Measurements from ENCODE around the gene SMG9. TPM values are rescaled to one million over a fixed set of nuclear protein-coding genes. Genes with fewer than 3 reads are reported as not detected.

The SMG9 gene
- total and polyA plus RNA-seq, 4 donors: 5.4 to 8.9 (median 5.8) TPM

DNA sequence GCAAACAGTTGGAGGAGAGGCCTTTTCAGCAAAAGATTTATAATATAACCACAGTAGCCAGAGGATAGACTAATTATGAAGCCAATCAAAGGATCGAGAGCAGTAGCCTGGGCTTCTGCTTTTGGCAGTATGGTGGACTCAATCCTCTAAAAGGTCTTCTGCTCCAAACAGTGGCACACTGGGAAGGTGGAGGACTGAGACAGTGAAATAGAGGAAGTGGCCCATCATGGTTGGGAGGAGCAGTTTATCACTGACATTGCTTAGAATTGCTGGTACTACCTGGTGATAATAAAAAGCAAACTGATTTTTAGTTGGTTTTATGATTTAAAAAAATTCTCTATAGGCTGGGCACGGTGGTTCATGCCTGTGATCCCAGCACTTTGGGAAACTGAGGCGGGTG is 63.9 kb downstream of the SMG9 start (continued):
- TF ChIP-seq, protein P1, sequence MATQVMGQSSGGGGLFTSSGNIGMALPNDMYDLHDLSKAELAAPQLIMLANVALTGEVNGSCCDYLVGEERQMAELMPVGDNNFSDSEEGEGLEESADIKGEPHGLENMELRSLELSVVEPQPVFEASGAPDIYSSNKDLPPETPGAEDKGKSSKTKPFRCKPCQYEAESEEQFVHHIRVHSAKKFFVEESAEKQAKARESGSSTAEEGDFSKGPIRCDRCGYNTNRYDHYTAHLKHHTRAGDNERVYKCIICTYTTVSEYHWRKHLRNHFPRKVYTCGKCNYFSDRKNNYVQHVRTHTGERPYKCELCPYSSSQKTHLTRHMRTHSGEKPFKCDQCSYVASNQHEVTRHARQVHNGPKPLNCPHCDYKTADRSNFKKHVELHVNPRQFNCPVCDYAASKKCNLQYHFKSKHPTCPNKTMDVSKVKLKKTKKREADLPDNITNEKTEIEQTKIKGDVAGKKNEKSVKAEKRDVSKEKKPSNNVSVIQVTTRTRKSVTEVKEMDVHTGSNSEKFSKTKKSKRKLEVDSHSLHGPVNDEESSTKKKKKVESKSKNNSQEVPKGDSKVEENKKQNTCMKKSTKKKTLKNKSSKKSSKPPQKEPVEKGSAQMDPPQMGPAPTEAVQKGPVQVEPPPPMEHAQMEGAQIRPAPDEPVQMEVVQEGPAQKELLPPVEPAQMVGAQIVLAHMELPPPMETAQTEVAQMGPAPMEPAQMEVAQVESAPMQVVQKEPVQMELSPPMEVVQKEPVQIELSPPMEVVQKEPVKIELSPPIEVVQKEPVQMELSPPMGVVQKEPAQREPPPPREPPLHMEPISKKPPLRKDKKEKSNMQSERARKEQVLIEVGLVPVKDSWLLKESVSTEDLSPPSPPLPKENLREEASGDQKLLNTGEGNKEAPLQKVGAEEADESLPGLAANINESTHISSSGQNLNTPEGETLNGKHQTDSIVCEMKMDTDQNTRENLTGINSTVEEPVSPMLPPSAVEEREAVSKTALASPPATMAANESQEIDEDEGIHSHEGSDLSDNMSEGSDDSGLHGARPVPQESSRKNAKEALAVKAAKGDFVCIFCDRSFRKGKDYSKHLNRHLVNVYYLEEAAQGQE (IDR thresholded peaks at IDR 0.05): no peak
- TF ChIP-seq JUND (IDR thresholded peaks at IDR 0.05) (no peak), TAF1 (conservative IDR thresholded peaks at IDR 0.05) (no peak), NR2F2 (IDR thresholded peaks at IDR 0.05) (no peak), RXRA (IDR thresholded peaks at IDR 0.05) (no peak), YY1 (IDR thresholded peaks at IDR 0.05) (no peak), HNF4G (IDR thresholded peaks at IDR 0.05) (no peak)
- TF ChIP-seq, protein P2, sequence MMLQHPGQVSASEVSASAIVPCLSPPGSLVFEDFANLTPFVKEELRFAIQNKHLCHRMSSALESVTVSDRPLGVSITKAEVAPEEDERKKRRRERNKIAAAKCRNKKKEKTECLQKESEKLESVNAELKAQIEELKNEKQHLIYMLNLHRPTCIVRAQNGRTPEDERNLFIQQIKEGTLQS (IDR thresholded peaks at IDR 0.05): no peak

DNA sequence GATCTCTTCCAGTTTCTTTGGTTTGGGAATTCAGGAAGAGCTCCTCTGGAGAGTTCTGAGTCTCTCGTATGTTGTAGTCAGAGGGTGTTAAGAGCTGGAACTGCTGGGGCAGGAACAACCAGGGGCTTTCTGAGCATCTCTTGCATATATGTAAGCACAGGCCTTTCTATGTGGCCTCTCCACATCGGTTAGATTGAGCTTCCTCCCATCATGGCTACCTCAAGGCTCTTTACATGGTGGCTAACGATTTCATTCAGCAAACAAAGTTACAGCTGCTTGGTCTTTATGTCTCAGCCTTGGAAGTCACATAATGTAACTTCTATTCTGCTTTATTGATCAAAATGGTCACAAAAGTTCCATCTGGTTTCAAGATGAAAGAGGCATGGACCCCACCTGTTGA is 64.3 kb downstream of the SMG9 start:
- no peak for DNase-seq (ENCODE audit: low spot score)
- 59% methylated on average over 3 of the region's 3 CpGs for WGBS
- TF ChIP-seq, protein P3, sequence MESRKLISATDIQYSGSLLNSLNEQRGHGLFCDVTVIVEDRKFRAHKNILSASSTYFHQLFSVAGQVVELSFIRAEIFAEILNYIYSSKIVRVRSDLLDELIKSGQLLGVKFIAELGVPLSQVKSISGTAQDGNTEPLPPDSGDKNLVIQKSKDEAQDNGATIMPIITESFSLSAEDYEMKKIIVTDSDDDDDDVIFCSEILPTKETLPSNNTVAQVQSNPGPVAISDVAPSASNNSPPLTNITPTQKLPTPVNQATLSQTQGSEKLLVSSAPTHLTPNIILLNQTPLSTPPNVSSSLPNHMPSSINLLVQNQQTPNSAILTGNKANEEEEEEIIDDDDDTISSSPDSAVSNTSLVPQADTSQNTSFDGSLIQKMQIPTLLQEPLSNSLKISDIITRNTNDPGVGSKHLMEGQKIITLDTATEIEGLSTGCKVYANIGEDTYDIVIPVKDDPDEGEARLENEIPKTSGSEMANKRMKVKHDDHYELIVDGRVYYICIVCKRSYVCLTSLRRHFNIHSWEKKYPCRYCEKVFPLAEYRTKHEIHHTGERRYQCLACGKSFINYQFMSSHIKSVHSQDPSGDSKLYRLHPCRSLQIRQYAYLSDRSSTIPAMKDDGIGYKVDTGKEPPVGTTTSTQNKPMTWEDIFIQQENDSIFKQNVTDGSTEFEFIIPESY (IDR thresholded peaks at IDR 0.05): no peak
- TF ChIP-seq, protein P1 (IDR thresholded peaks at IDR 0.05): no peak
- TF ChIP-seq RXRA (IDR thresholded peaks at IDR 0.05): no peak
- Histone ChIP-seq H3K27me3 (ENCODE audit: control insufficient read depth in 4 of 4, insufficient read depth in 4 of 4, low read length in 3 of 4) (no peaks in the 10 kb centered on the region), H3K9ac (ENCODE audit: low read depth in 1 of 2, low read length in 2 of 2) (no peak overlapping the region), H3K4me3 (ENCODE audit: low read depth in 1 of 3, low read length in 3 of 3) (no peak overlapping the region), H3K4me1 (ENCODE audit: control insufficient read depth in 4 of 4, insufficient read depth in 4 of 4, low read length in 3 of 4) (no peaks in the 10 kb centered on the region), H3K9me3 (ENCODE audit: control insufficient read depth in 4 of 4, low read length in 3 of 4) (peaks cover 14 to 26% (median 18%) of the 10 kb centered on the region in 4 donors), H3K27ac (ENCODE audit: low read depth in 1 of 2, low read length in 2 of 2) (no peak overlapping the region), H3K36me3 (ENCODE audit: control insufficient read depth in 4 of 4, insufficient read depth in 3 of 4, low read depth in 1 of 4, low read length in 3 of 4) (no peaks in the 10 kb centered on the region)

DNA sequence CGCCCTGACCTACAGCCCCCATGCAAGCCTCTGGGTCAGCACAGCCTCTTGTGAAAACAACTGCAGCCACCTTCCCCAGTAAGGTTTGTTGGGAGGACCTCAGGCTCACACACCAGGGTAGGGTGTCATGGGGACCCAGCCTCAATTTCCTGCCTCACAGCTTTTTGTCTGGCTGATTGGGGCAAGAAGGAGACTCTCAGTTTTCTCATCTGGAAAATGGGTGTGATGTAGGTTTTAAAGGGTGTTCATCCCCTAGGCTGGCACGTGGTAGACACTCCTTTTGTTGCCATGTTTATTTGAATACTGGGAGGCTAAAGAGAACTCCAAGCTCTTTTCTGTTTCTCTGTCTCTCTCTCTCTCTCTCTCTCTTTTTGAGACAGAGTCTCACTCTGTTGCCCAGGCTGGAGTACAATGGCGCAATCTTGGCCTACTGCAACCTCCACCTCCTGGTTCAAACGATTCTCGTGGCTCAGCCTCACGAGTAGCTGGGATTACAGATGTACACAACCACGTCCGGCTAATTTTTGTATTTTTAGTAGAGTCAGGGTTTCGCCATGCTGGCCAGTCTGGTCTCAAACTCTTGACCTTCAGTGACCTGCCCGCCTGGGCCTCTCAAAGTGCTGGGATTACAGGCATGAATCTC is 66.6 kb downstream of the SMG9 start:
- DNase-seq (ENCODE audit: low spot score): no peak
- no peaks in the 10 kb centered on the region for H3K36me3 ChIP-seq (ENCODE audit: control insufficient read depth in 4 of 4, insufficient read depth in 3 of 4, low read depth in 1 of 4, low read length in 3 of 4)
- 82% methylated on average over 10 of the region's 10 CpGs for WGBS
- H3K27me3 ChIP-seq (ENCODE audit: control insufficient read depth in 4 of 4, insufficient read depth in 4 of 4, low read length in 3 of 4): no peaks in the 10 kb centered on the region
- H3K9ac ChIP-seq (ENCODE audit: low read depth in 1 of 2, low read length in 2 of 2): no peak overlapping the region
- H3K4me3 ChIP-seq (ENCODE audit: low read depth in 1 of 3, low read length in 3 of 3): no peak overlapping the region
- H3K27ac ChIP-seq (ENCODE audit: low read depth in 1 of 2, low read length in 2 of 2): no peak overlapping the region
- peaks cover 14 to 26% (median 16%) of the 10 kb centered on the region in 4 donors for H3K9me3 ChIP-seq (ENCODE audit: control insufficient read depth in 4 of 4, low read length in 3 of 4)
- no peaks in the 10 kb centered on the region for H3K4me1 ChIP-seq (ENCODE audit: control insufficient read depth in 4 of 4, insufficient read depth in 4 of 4, low read length in 3 of 4)
- TF ChIP-seq TAF1 (conservative IDR thresholded peaks at IDR 0.05) (no peak), HNF4G (IDR thresholded peaks at IDR 0.05) (no peak), EGR1 (IDR thresholded peaks at IDR 0.05; ENCODE audit: low read depth in 2 of 2) (no peak), SP1 (IDR thresholded peaks at IDR 0.05) (no peak), YY1 (IDR thresholded peaks at IDR 0.05) (no peak), JUND (IDR thresholded peaks at IDR 0.05) (no peak), CTCF (IDR thresholded peaks at IDR 0.05; ENCODE audit: low read depth, low read length, missing input control) (no peak), FOXA1 (IDR thresholded peaks at IDR 0.05) (no peak), RXRA (IDR thresholded peaks at IDR 0.05) (no peak), GABPA (IDR thresholded peaks at IDR 0.05 in 1 of 2, conservative IDR thresholded peaks at IDR 0.05 in 1 of 2) (no peak)
- TF ChIP-seq, protein P3 (IDR thresholded peaks at IDR 0.05): no peak
